Type B pancreatic cell (in vitro differentiated cells): ENCODE data around the gene ZNF581. TPM values are rescaled to one million over a fixed set of nuclear protein-coding genes. Genes with fewer than 3 reads are reported as not detected.

Experiments
- DNase-seq: peaks from one replicate; pipeline ENCODE4 v3.0.0; 2021; ENCODE audit warnings: mixed read lengths; ENCODE audit not compliant: unreplicated experiment; ENCODE audit errors: extremely low spot score
- H3K27ac Mint-ChIP-seq: 2 replicates; pipeline ENCODE4 v1.8.0; 2021; ENCODE audit warnings: mild to moderate bottlenecking, mixed read lengths
- H3K27me3 Mint-ChIP-seq: 2 replicates; pipeline ENCODE4 v1.8.0; 2021; ENCODE audit warnings: mixed read lengths
- H3K36me3 Mint-ChIP-seq: 2 replicates; pipeline ENCODE4 v1.8.0; 2021; ENCODE audit warnings: mixed read lengths
- H3K4me1 Mint-ChIP-seq: one replicate; pipeline ENCODE4 v1.8.0; 2021; ENCODE audit warnings: mixed read lengths; ENCODE audit not compliant: unreplicated experiment
- H3K4me3 Mint-ChIP-seq: 2 replicates; pipeline ENCODE4 v1.8.0; 2021; ENCODE audit warnings: mild to moderate bottlenecking, mixed read lengths
- H3K9me3 Mint-ChIP-seq: 2 replicates; pipeline ENCODE4 v1.8.0; 2021; ENCODE audit warnings: mixed read lengths
- CTCF ChIP-seq: fragments of 200-600 bp; sonication (generic); conservative IDR thresholded peaks from 2 replicates; pipeline ENCODE4 v1.5.0; 2021; ENCODE audit warnings: antibody characterized with exemption, mild to moderate bottlenecking
- total RNA-seq: library from RNA; stranded (reverse); gene quantifications from 2 replicates; pipeline ENCODE4 v1.2.1, GENCODE V29; 2021; ENCODE audit warnings: low replicate concordance

ZNF581 gene
- total RNA-seq, 1 donor from 2014 or later: 43.1 TPM

GRCh38 chr19:55621673-55622231 is 21.7 kb upstream of the ZNF581 start:
- no peak for DNase-seq
- H3K4me1 Mint-ChIP-seq: peaks cover 14% of the 10 kb centered on the region
- H3K27ac Mint-ChIP-seq: no peak overlapping the region
- no peaks in the 10 kb centered on the region for H3K27me3 Mint-ChIP-seq
- no peak for TF ChIP-seq CTCF
- H3K9me3 Mint-ChIP-seq: no peaks in the 10 kb centered on the region
- H3K36me3 Mint-ChIP-seq: peaks cover 8% of the 10 kb centered on the region
- no peak overlapping the region for H3K4me3 Mint-ChIP-seq

- H3K27ac Mint-ChIP-seq: no peak overlapping the region
- no peak overlapping the region for H3K4me3 Mint-ChIP-seq
- TF ChIP-seq CTCF: no peak
- no peak for DNase-seq
- peaks cover 14% of the 10 kb centered on the region for H3K4me1 Mint-ChIP-seq
- H3K9me3 Mint-ChIP-seq: no peaks in the 10 kb centered on the region
- H3K36me3 Mint-ChIP-seq: peaks cover 7% of the 10 kb centered on the region
- H3K27me3 Mint-ChIP-seq: no peaks in the 10 kb centered on the region
These were observed 21.0 kb upstream of the ZNF581 start for GRCh38 chr19:55622242-55622969.

GRCh38 chr19:55623130-55623529 is 20.3 kb upstream of the ZNF581 start:
- DNase-seq: no peak
- peaks cover 4% of the 10 kb centered on the region for H3K36me3 Mint-ChIP-seq
- H3K27ac Mint-ChIP-seq: no peak overlapping the region
- TF ChIP-seq CTCF: no peak
- H3K4me1 Mint-ChIP-seq: peaks cover 14% of the 10 kb centered on the region
- H3K9me3 Mint-ChIP-seq: no peaks in the 10 kb centered on the region
- H3K27me3 Mint-ChIP-seq: no peaks in the 10 kb centered on the region
- H3K4me3 Mint-ChIP-seq: peak overlapping the region; percentile 89

- Mint-ChIP-seq H3K4me3 (peak overlapping the region; percentile 89), H3K36me3 (peaks cover 4% of the 10 kb centered on the region), H3K27me3 (no peaks in the 10 kb centered on the region), H3K9me3 (no peaks in the 10 kb centered on the region), H3K4me1 (peaks cover 14% of the 10 kb centered on the region), H3K27ac (peak overlapping the region; percentile 96)
- no peak for DNase-seq
- no peak for TF ChIP-seq CTCF
These were observed 19.9 kb upstream of the ZNF581 start for GRCh38 chr19:55623561-55623960.

- peaks cover 14% of the 10 kb centered on the region for H3K4me1 Mint-ChIP-seq
- peak; percentile 98 for DNase-seq
- H3K4me3 Mint-ChIP-seq: peak within 1 kb of the TSS; percentile 89
- H3K27me3 Mint-ChIP-seq: no peaks in the 10 kb centered on the region
- TF ChIP-seq CTCF: no peak
- H3K36me3 Mint-ChIP-seq: peaks cover 4% of the 10 kb centered on the region
- H3K27ac Mint-ChIP-seq: peak within 1 kb of the TSS; percentile 96
- H3K9me3 Mint-ChIP-seq: no peaks in the 10 kb centered on the region
These were observed 19.1 kb upstream of the ZNF581 start, which contains the start of gene ZNF784 for GRCh38 chr19:55624109-55625003. Gene ZNF784 (minus strand): TSS chr19:55624566. CDS start chr19:55624561, 5 bp downstream.
